Superior temporal gyrus (tissue), 1 donor: ENCODE results near the gene SLC17A3.

ENCODE experiments used
- DNase-seq: peaks from one replicate; pipeline ENCODE4 v3.0.0-alpha.2; 2016; ENCODE audit errors: extremely low spot score

SLC17A3 gene

GRCh38 chr6:25835442-25836283 lies 38.4 kb downstream of the SLC17A3 start:
- DNase-seq, result no peak

- no peak for DNase-seq
Measured at GRCh38 chr6:25834950-25835349, 39.1 kb downstream of the SLC17A3 start.

GRCh38 chr6:25833136-25833535 lies 40.9 kb downstream of the SLC17A3 start:
- no peak for DNase-seq

- DNase-seq, result no peak
Measured at GRCh38 chr6:25832670-25833069, 41.4 kb downstream of the SLC17A3 start.

GRCh38 chr6:25832307-25832662 lies 41.8 kb downstream of the SLC17A3 start:
- no peak for DNase-seq

GRCh38 chr6:25831532-25832306 lies 42.3 kb downstream of the SLC17A3 start, which contains the start of gene SLC17A1:
Gene SLC17A1 (minus strand): TSS chr6:25832052. CDS start chr6:25830557, 1,495 bp downstream.
- DNase-seq, result no peak

- DNase-seq, result no peak
Measured at GRCh38 chr6:25830458-25830857, 43.6 kb downstream of the SLC17A3 start.

GRCh38 chr6:25829375-25829774 lies 44.7 kb downstream of the SLC17A3 start:
- DNase-seq, result no peak

- no peak for DNase-seq
Measured at GRCh38 chr6:25821341-25821740, 52.7 kb downstream of the SLC17A3 start.

- DNase-seq, result no peak
Measured at GRCh38 chr6:25816252-25816651, 57.8 kb downstream of the SLC17A3 start.

GRCh38 chr6:25815194-25815593 lies 58.8 kb downstream of the SLC17A3 start:
- DNase-seq, result no peak

GRCh38 chr6:25804804-25805203 lies 69.2 kb downstream of the SLC17A3 start:
- no peak for DNase-seq

GRCh38 chr6:25801436-25801835 lies 72.6 kb downstream of the SLC17A3 start:
- DNase-seq, result no peak
